ENCODE results near the gene CLEC4G.

The CLEC4G gene

DNA sequence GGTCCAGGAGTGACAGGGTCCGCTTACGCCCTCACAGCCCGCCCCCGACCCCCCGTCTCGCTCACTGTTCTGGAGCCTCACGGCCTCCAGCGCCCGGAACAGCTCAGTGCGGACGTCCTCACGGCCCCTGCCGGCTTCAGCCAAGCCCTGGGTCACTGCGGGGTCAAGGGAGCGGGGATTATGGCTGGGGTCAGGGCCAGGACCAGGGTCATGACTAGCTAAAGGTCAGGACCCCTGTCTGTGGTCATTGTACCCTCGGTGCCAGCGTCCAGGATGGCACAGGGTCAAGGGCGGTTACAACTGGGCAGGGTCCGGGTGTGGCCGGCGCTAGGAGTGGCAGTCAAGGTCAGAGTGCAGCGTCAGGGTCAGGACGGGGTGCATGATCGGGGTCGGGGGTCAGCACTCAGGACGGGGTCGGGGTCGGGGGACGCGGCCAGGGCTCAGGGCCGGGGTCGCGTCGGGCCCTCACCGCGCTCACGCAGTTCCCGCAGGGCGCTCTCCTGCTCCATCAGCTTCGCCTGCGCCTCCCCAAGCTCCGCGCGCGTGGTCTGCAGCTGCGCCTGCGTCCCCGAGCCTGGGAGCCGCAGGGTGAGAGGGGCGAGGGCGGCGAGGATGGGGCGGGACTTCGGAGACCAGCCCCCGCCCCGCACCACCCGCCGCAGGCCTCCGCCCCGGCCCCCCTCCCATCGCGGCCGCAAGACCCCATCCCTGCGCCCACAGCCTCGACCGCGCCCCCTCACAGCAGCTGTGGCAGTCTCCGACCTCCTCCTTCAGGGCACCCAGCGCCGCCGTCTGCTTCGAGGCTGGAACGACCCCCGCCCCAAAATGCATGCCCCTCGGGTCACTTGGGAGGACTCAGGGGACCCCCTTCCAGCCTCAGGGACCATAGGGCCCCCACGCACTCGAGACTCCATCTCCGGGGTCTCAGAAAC, 1.4 kb downstream of the CLEC4G start:
- no peak for TF ChIP-seq CTCF (IDR thresholded peaks at IDR 0.05; ENCODE audit: control extremely low read depth, extremely low read depth, low read depth, missing control alignments)
- ChIA-PET POLR2A (interaction anchor here (0.6 kb wide), 1 partner anchor 40 kb away, joined by 3 read pairs; no protein-coding TSS in a partner anchor), CTCF (no interaction called here)
- DNase-seq (ENCODE audit: extremely low spot score), result no peak

GRCh38 chr19:7729831-7730285, 2.1 kb downstream of the CLEC4G start:
- DNase-seq (ENCODE audit: extremely low spot score), result no peak
- ChIA-PET POLR2A (no interaction called here), CTCF (interaction anchor here (2.5 kb wide), 1 partner anchor 9 kb away, joined by 11 read pairs; no protein-coding TSS in a partner anchor)
- no peak for TF ChIP-seq CTCF (IDR thresholded peaks at IDR 0.05; ENCODE audit: control extremely low read depth, extremely low read depth, low read depth, missing control alignments)

DNA sequence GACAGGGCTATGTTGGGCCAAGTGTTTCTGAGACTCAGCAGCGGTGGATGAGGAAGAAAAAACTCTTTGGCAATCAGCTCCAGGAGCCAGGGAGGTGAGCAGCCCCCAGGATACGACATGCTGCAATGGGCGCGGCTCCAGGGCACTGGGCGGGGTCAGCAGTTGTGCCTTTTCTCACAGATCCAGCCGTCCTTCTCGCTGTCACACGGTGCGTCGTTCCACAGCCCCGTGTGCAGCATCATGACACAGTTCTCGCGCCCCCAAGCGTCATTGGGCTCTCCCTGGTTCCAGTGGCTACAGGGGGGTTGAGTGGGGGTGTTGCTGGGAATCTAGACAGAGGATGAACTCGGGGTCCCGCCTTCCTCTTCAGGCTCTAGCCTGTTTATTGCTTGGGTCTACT, 2.7 kb downstream of the CLEC4G start:
- TF ChIP-seq CTCF (IDR thresholded peaks at IDR 0.05; ENCODE audit: control extremely low read depth, extremely low read depth, low read depth, missing control alignments), result no peak
- ChIA-PET POLR2A (no interaction called here), CTCF (interaction anchor here (1.4 to 2.5 kb wide), 2 partner anchors 10 to 48 kb away, joined by 4 to 11 read pairs; partner anchors contain the start of gene TRAPPC5)
- DNase-seq (ENCODE audit: extremely low spot score), result no peak

DNA sequence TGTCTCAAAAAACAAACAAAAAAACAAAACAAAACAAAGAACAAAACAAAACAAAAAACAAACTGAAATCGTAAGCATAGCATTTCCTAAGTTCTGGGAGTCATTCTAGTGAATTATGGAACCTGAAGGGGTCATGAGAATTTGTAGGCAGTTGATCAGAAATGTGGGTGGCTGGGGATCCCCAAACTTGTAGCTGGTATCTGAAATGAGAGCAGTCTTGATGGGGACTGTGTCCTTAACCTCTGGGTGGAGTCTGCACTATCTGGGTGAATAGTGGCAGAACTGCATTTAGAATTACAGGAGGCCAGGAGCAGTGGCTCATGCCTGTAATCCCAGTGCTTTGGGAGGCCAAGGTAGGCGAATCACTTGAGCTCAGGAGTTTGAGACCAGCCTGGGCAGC, 6.1 kb downstream of the CLEC4G start:
- DNase-seq (ENCODE audit: extremely low spot score), result no peak
- ChIA-PET POLR2A (interaction anchor here (0.7 to 0.9 kb wide), 2 partner anchors 27 to 106 kb away, joined by 7 to 9 read pairs; no protein-coding TSS in a partner anchor), CTCF (interaction anchor here (1.2 to 1.6 kb wide), 5 partner anchors 9 to 73 kb away, joined by 3 to 5 read pairs (median 4); partner anchors contain the start of gene TRAPPC5)
- no peak for TF ChIP-seq CTCF (IDR thresholded peaks at IDR 0.05; ENCODE audit: control extremely low read depth, extremely low read depth, low read depth, missing control alignments)

GRCh38 chr19:7722231-7722651, 9.7 kb downstream of the CLEC4G start:
- ChIA-PET CTCF (interaction anchor here (0.6 to 1.2 kb wide), 5 partner anchors 14 to 114 kb away, joined by 3 to 5 read pairs (median 3); partner anchors contain the start of gene TRAPPC5), POLR2A (no interaction called here)
- no peak for DNase-seq (ENCODE audit: extremely low spot score)
- TF ChIP-seq CTCF (IDR thresholded peaks at IDR 0.05; ENCODE audit: control extremely low read depth, extremely low read depth, low read depth, missing control alignments), result no peak

GRCh38 chr19:7720351-7720750, 11.6 kb downstream of the CLEC4G start:
- CTCF ChIA-PET, result interaction anchor here (1.1 to 2.5 kb wide), 4 partner anchors 12 to 42 kb away, joined by 3 to 5 read pairs (median 3); partner anchors contain the start of genes CD209, CLEC4G and TRAPPC5

More at GRCh38 chr19:7720351-7720750, 11.6 kb downstream of the CLEC4G start:
- no peak for TF ChIP-seq CTCF (IDR thresholded peaks at IDR 0.05; ENCODE audit: control extremely low read depth, extremely low read depth, low read depth, missing control alignments)
- POLR2A ChIA-PET, result no interaction called here
- no peak for DNase-seq (ENCODE audit: extremely low spot score)
